K562 (cell line): Measurements from ENCODE around the gene KIF19. TPM values are rescaled to one million over a fixed set of nuclear protein-coding genes. Genes with fewer than 3 reads are reported as not detected.

ENCODE experiments used
- ATF2 ChIP-seq: sonication (generic); formaldehyde crosslinking; IDR thresholded peaks from 2 replicates; pipeline ENCODE4 v1.8.1; 2022; ENCODE audit warnings: missing genetic modification reagents
- CBFB ChIP-seq: sonication (generic); formaldehyde crosslinking; IDR thresholded peaks from 2 replicates; pipeline ENCODE4 v1.4.0; 2020; ENCODE audit warnings: mild to moderate bottlenecking, missing genetic modification reagents
- CREM ChIP-seq: IDR thresholded peaks from 2 replicates; pipeline ENCODE4 v1.6.1; 2014; ENCODE audit warnings: antibody characterized with exemption, low read depth
- CXXC5 ChIP-seq: fragments of 250-450 bp; sonication (Bioruptor Pico); IDR thresholded peaks from 2 replicates; pipeline ENCODE4 v1.8.0; 2022; ENCODE audit warnings: inconsistent platforms, mild to moderate bottlenecking, moderate library complexity
- DMBX1 ChIP-seq: fragments of 250-450 bp; sonication (Bioruptor Pico); IDR thresholded peaks from 2 replicates; pipeline ENCODE4 v1.8.0; 2022; ENCODE audit warnings: inconsistent platforms, mild to moderate bottlenecking, moderate library complexity, borderline replicate concordance
- GABPB1 ChIP-seq: sonication (generic); formaldehyde crosslinking; IDR thresholded peaks from 2 replicates; pipeline ENCODE4 v1.8.0; 2022; ENCODE audit warnings: mild to moderate bottlenecking, missing genetic modification reagents
- KDM4B ChIP-seq, 2 experiments: fragments of 450-650 bp in 1 of 2; sonication (generic) in 1 of 2; IDR thresholded peaks; 2 replicates each; pipeline ENCODE4 v1.6.1; 2016 to 2017; ENCODE audit warnings: borderline replicate concordance in 2 of 2, antibody characterized with exemption in 1 of 2, low read depth in 1 of 2, mild to moderate bottlenecking in 1 of 2
- L3MBTL2 ChIP-seq: fragments of 450-650 bp; IDR thresholded peaks from 2 replicates; pipeline ENCODE4 v1.6.1; 2016; ENCODE audit warnings: mild to moderate bottlenecking, moderate library complexity
- LEF1 ChIP-seq: fragments of 450-650 bp; IDR thresholded peaks from 2 replicates; pipeline ENCODE4 v1.6.1; 2016; ENCODE audit warnings: mild to moderate bottlenecking
- MITF ChIP-seq: IDR thresholded peaks from 2 replicates; pipeline ENCODE4 v1.6.1; 2014; ENCODE audit warnings: antibody characterized with exemption
- MTA3 ChIP-seq: fragments of 450-650 bp; formaldehyde crosslinking; IDR thresholded peaks from 2 replicates; pipeline ENCODE4 v1.6.1; 2017; ENCODE audit warnings: mild to moderate bottlenecking, borderline replicate concordance
- NR2C1 ChIP-seq, 2 experiments: fragments of 450-650 bp; IDR thresholded peaks; 2 replicates each; pipeline ENCODE4 v1.6.1; 2017; ENCODE audit warnings: mild to moderate bottlenecking in 2 of 2, antibody characterized with exemption in 1 of 2, inconsistent platforms in 1 of 2, missing compliant biosample characterization in 1 of 2, missing genetic modification characterization in 1 of 2
- SIRT6 ChIP-seq: IDR thresholded peaks from one replicate; pipeline ENCODE4 v1.6.1; 2012; ENCODE audit warnings: low read depth, mild to moderate bottlenecking, control low read depth, inconsistent platforms, low read length, moderate library complexity
- STAT5A ChIP-seq: IDR thresholded peaks from 2 replicates; pipeline ENCODE4 v1.6.1; 2012; ENCODE audit warnings: low read length, inconsistent platforms, borderline replicate concordance
- SUPT5H ChIP-seq: fragments of 450-650 bp; IDR thresholded peaks from 2 replicates; pipeline ENCODE4 v1.6.1; 2016
- TEAD2 ChIP-seq: fragments of 450-650 bp; IDR thresholded peaks from 2 replicates; pipeline ENCODE4 v1.6.1; 2016; ENCODE audit warnings: missing genetic modification characterization, control low read depth, missing compliant biosample characterization
- TSC22D4 ChIP-seq: fragments of 450-650 bp; IDR thresholded peaks from 2 replicates; pipeline ENCODE4 v1.6.1; 2016; ENCODE audit warnings: missing genetic modification characterization, missing biosample characterization, control low read depth
- VEZF1 ChIP-seq: fragments of 200-800 bp; sonication (Bioruptor generic); IDR thresholded peaks from 2 replicates; pipeline ENCODE4 v1.6.1; 2017; ENCODE audit warnings: missing genetic modification characterization, missing compliant biosample characterization
- ZEB2 ChIP-seq: fragments of 450-650 bp; IDR thresholded peaks from 2 replicates; pipeline ENCODE4 v1.6.1; 2016
- ZFP36 ChIP-seq: fragments of 150-350 bp; IDR thresholded peaks from 2 replicates; pipeline ENCODE4 v1.6.1; 2018; ENCODE audit warnings: low read length, low read depth; ENCODE audit not compliant: partially characterized antibody
- ZNF23 ChIP-seq: fragments of 250-450 bp; sonication (Bioruptor Pico); IDR thresholded peaks from 2 replicates; pipeline ENCODE4 v1.4.0; 2020; ENCODE audit warnings: mild to moderate bottlenecking
- ZNF232 ChIP-seq: sonication (generic); formaldehyde crosslinking; IDR thresholded peaks from 2 replicates; pipeline ENCODE4 v1.8.0; 2022; ENCODE audit warnings: mild to moderate bottlenecking, missing genetic modification reagents
- ZNF354B ChIP-seq: fragments of 250-450 bp; sonication (Bioruptor Pico); IDR thresholded peaks from 2 replicates; pipeline ENCODE4 v1.4.0; 2020
- ZNF511 ChIP-seq: sonication (generic); formaldehyde crosslinking; IDR thresholded peaks from 2 replicates; pipeline ENCODE4 v1.8.0; 2022; ENCODE audit warnings: mild to moderate bottlenecking, missing genetic modification reagents
- polyA plus RNA-seq, 8 experiments: library from polyadenylated mRNA; depleted of rRNA in 4 of 8; stranded (reverse) in 5 of 8; unstranded in 3 of 8; fragments of >200 nt; fragmentation: Nextera tagmentation in 2 of 8; fragmentation: Illumina TruSeq in 1 of 8; extraction: Ambion mirVana in 2 of 8; extraction: Trizol in 1 of 8; gene quantifications; 2 replicates each; pipeline versions ENCODE4 v1.2.1 to v1.2.3, GENCODE V29; 2011 to 2014; ENCODE audit warnings: inconsistent platforms in 1 of 8, missing spikeins in 1 of 8
- total RNA-seq, 7 experiments: library from RNA; depleted of rRNA in 6 of 7; stranded (reverse); fragments of >200 nt in 6 of 7; fragmentation: Illumina TruSeq in 2 of 7; extraction: Trizol in 2 of 7; gene quantifications; 2 replicates each; pipeline versions ENCODE4 v1.2.1 to v1.2.3, GENCODE V29; 2011 to 2021; ENCODE audit warnings: low replicate concordance in 1 of 7

KIF19 gene
- total and polyA plus RNA-seq, 9 of the 15 experiments (the other 6 are each of a cell fraction or from before 2014, with no cell fraction given): 0.10 TPM; not detected in 8

- TF ChIP-seq SIRT6: no peak
- TF ChIP-seq CREM: peak; percentile 64
- peak; percentile 44; the same call in 1 of the 2 replicates for TF ChIP-seq DMBX1
- TF ChIP-seq CBFB (CRISPR knock-in tag): no peak
- TF ChIP-seq ZNF23 (CRISPR knock-in tag): no peak
- TF ChIP-seq GABPB1: no peak; the same call in 1 of the 2 replicates
- TF ChIP-seq ATF2 (CRISPR knock-in tag): no peak
- TF ChIP-seq MTA3: peak; percentile 65; the same call in 1 of the 2 replicates
- TF ChIP-seq L3MBTL2: peak; percentile 76
- TF ChIP-seq KDM4B (IDR thresholded peaks at IDR 0.05; ENCODE audit: borderline replicate concordance in 2 of 2, low read depth in 1 of 2): no peak
- 0 out of 2 replicates have a peak, but pooled peaks have one; percentile 42 for TF ChIP-seq ZNF511 (CRISPR knock-in tag)
- no peak for TF ChIP-seq SUPT5H
- TF ChIP-seq TSC22D4 (tag): no peak
- TF ChIP-seq VEZF1 (CRISPR knock-in tag): no peak; the same call in 1 of the 2 replicates
- TF ChIP-seq CXXC5 (CRISPR knock-in tag): peak; percentile 44; the same call in 1 of the 2 replicates
- no peak for TF ChIP-seq NR2C1 (IDR thresholded peaks at IDR 0.05)
- TF ChIP-seq NR2C1 (tag; IDR thresholded peaks at IDR 0.05): no peak
- peak; percentile 87 for TF ChIP-seq MITF
- TF ChIP-seq ZNF232: no peak
- peak; percentile 89 for TF ChIP-seq LEF1
- TF ChIP-seq ZFP36: no peak
- no peak for TF ChIP-seq ZNF354B (CRISPR knock-in tag)
- peak; percentile 71 for TF ChIP-seq STAT5A
- no peak for TF ChIP-seq TEAD2 (tag)
- peak; percentile 58 for TF ChIP-seq ZEB2
Measured at GRCh38 chr17:74296548-74296936, 29.5 kb upstream of the KIF19 start (continued).
